Breast epithelium (tissue), 3 donors: ENCODE data around the gene TRIM61.
"Not testable (repeated sequence)": the region's sequence is repeated elsewhere in the genome, so short reads cannot be mapped to it uniquely, and the experiment has no call there.

Source experiments
- CTCF ChIP-seq, 3 donors: fragments of 450-650 bp; IDR thresholded peaks; one replicate each; pipeline ENCODE4 v1.5.1; 2016 to 2017; ENCODE audit warnings: antibody characterized with exemption in 3 of 3, mild to moderate bottlenecking in 3 of 3, moderate library complexity in 3 of 3
- POLR2A ChIP-seq: fragments of 450-650 bp; IDR thresholded peaks from one replicate; pipeline ENCODE4 v1.6.1; 2016; ENCODE audit warnings: antibody characterized with exemption, mild to moderate bottlenecking, moderate library complexity
- POLR2AphosphoS5 ChIP-seq, 3 donors: sonication (generic); formaldehyde crosslinking; IDR thresholded peaks; one replicate each; pipeline ENCODE4 v1.6.1; 2017; ENCODE audit warnings: antibody characterized with exemption in 3 of 3

GRCh38 chr4:164948006-164948405 lies 29.5 kb downstream of the TRIM61 start:
- not testable (repeated sequence) for TF ChIP-seq CTCF (IDR thresholded peaks at IDR 0.05); POLR2A; POLR2AphosphoS5 (IDR thresholded peaks at IDR 0.05)
